ENCODE results near the gene SLC45A3. TPM values are rescaled to one million over a fixed set of nuclear protein-coding genes. Genes with fewer than 3 reads are reported as not detected.

The SLC45A3 gene
- total and polyA plus RNA-seq, 4 donors = 5.3 to 9.9 (median 5.7) TPM

DNA sequence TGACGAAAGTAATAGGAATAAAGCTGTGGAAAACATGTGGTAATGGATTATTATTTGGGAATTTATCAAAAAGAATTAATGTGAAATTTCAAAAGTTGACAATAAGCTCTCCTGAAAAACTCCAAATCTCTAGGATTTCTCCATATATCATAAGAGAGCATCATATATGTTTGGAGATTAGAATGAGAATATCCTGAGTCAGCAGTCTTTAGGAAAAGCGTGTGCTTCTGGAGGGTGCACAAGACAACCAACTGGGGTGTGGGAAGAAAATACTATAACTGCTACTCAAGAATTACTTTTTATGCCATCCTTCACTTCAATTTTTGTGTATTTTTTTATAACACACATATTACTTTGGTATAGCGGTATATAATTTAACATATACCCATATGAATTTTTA, 68.2 kb downstream of the SLC45A3 start:
- H3K36me3 ChIP-seq (ENCODE audit: control insufficient read depth in 4 of 4, insufficient read depth in 3 of 4, low read depth in 1 of 4, low read length in 3 of 4) = peaks cover 2 to 20% (median 15%) of the 10 kb centered on the region in 4 donors
- H3K4me3 ChIP-seq (ENCODE audit: low read depth in 1 of 3, low read length in 3 of 3) = no peak overlapping the region
- no peaks in the 10 kb centered on the region for H3K9me3 ChIP-seq (ENCODE audit: control insufficient read depth in 4 of 4, low read length in 3 of 4)
- no peak overlapping the region for H3K27ac ChIP-seq (ENCODE audit: low read depth in 1 of 2, low read length in 2 of 2)
- WGBS = 99% methylated on average over 3 of the region's 3 CpGs
- H3K4me1 ChIP-seq (ENCODE audit: control insufficient read depth in 4 of 4, insufficient read depth in 4 of 4, low read length in 3 of 4) = peaks cover 5 to 12% (median 10%) of the 10 kb centered on the region in 4 donors
- DNase-seq (ENCODE audit: low spot score) = no peak
- no peaks in the 10 kb centered on the region for H3K27me3 ChIP-seq (ENCODE audit: control insufficient read depth in 4 of 4, insufficient read depth in 4 of 4, low read length in 3 of 4)
- TF ChIP-seq HNF4A (conservative IDR thresholded peaks at IDR 0.05) (no peak), TAF1 (conservative IDR thresholded peaks at IDR 0.05) (no peak), YY1 (IDR thresholded peaks at IDR 0.05) (no peak), JUND (IDR thresholded peaks at IDR 0.05) (no peak), HNF4G (IDR thresholded peaks at IDR 0.05) (no peak), RXRA (IDR thresholded peaks at IDR 0.05) (no peak), MAX (IDR thresholded peaks at IDR 0.05) (no peak), GABPA (IDR thresholded peaks at IDR 0.05 in 1 of 2, conservative IDR thresholded peaks at IDR 0.05 in 1 of 2) (no peak), ZBTB33 (IDR thresholded peaks at IDR 0.05) (no peak), FOXA2 (IDR thresholded peaks at IDR 0.05) (no peak), RAD21 (IDR thresholded peaks at IDR 0.05) (no peak), ATF3 (IDR thresholded peaks at IDR 0.05) (no peak), FOXA1 (IDR thresholded peaks at IDR 0.05) (no peak), SP1 (IDR thresholded peaks at IDR 0.05) (no peak), EGR1 (IDR thresholded peaks at IDR 0.05; ENCODE audit: low read depth in 2 of 2) (no peak)
- TF ChIP-seq, protein P1, sequence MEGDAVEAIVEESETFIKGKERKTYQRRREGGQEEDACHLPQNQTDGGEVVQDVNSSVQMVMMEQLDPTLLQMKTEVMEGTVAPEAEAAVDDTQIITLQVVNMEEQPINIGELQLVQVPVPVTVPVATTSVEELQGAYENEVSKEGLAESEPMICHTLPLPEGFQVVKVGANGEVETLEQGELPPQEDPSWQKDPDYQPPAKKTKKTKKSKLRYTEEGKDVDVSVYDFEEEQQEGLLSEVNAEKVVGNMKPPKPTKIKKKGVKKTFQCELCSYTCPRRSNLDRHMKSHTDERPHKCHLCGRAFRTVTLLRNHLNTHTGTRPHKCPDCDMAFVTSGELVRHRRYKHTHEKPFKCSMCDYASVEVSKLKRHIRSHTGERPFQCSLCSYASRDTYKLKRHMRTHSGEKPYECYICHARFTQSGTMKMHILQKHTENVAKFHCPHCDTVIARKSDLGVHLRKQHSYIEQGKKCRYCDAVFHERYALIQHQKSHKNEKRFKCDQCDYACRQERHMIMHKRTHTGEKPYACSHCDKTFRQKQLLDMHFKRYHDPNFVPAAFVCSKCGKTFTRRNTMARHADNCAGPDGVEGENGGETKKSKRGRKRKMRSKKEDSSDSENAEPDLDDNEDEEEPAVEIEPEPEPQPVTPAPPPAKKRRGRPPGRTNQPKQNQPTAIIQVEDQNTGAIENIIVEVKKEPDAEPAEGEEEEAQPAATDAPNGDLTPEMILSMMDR (IDR thresholded peaks at IDR 0.05; ENCODE audit: low read depth, low read length, missing input control) = no peak
- TF ChIP-seq, protein P2, sequence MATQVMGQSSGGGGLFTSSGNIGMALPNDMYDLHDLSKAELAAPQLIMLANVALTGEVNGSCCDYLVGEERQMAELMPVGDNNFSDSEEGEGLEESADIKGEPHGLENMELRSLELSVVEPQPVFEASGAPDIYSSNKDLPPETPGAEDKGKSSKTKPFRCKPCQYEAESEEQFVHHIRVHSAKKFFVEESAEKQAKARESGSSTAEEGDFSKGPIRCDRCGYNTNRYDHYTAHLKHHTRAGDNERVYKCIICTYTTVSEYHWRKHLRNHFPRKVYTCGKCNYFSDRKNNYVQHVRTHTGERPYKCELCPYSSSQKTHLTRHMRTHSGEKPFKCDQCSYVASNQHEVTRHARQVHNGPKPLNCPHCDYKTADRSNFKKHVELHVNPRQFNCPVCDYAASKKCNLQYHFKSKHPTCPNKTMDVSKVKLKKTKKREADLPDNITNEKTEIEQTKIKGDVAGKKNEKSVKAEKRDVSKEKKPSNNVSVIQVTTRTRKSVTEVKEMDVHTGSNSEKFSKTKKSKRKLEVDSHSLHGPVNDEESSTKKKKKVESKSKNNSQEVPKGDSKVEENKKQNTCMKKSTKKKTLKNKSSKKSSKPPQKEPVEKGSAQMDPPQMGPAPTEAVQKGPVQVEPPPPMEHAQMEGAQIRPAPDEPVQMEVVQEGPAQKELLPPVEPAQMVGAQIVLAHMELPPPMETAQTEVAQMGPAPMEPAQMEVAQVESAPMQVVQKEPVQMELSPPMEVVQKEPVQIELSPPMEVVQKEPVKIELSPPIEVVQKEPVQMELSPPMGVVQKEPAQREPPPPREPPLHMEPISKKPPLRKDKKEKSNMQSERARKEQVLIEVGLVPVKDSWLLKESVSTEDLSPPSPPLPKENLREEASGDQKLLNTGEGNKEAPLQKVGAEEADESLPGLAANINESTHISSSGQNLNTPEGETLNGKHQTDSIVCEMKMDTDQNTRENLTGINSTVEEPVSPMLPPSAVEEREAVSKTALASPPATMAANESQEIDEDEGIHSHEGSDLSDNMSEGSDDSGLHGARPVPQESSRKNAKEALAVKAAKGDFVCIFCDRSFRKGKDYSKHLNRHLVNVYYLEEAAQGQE (IDR thresholded peaks at IDR 0.05) = no peak
- H3K9ac ChIP-seq (ENCODE audit: low read depth in 1 of 2, low read length in 2 of 2) = no peak overlapping the region

Measured in liver (tissue), 9 donors.